ENCODE data around the gene MAD1L1. TPM values are rescaled to one million over a fixed set of nuclear protein-coding genes. Genes with fewer than 3 reads are reported as not detected.
"Not testable (repeated sequence)": the region's sequence is repeated elsewhere in the genome, so short reads cannot be mapped to it uniquely, and the experiment has no call there.

MAD1L1 gene
- total and polyA plus RNA-seq, 4 donors: 43.0 to 54.9 (median 49.9) TPM

DNA sequence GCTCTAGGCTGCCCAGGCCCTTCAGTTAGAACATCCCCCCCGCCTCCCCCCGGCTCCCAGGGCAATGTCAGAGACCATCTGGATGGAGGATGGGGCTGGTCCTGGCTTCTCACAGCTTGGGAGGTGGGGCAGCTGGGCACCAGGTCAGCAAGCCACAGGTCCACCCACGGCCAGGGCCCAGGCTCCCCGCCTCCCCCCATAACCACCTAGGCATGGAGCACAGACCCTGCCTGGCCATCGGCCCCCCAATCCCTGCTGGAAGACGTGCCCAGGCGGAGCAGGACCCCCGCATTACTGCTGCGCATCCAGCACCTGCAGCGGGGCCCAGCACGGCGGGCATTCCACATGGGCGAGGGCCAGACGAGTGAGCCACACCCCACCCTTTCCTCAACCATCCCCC is 393.0 kb downstream of the MAD1L1 start:
- ATAC-seq (ENCODE audit: insufficient read depth, low FRiP score): no peak
- Histone ChIP-seq H3K9ac (ENCODE audit: insufficient read depth in 1 of 2, low read length in 2 of 2) (no peak overlapping the region), H3K4me3 (no peak overlapping the region), H3K4me1 (ENCODE audit: control insufficient read depth in 5 of 5, insufficient read depth in 5 of 5, low read length in 5 of 5) (peaks cover 0 to 17% (median 0%) of the 10 kb centered on the region in 5 donors), H3K27ac (ENCODE audit: low read depth in 1 of 2, low read length in 1 of 2) (no peak overlapping the region), H3K9me3 (ENCODE audit: control insufficient read depth in 4 of 4, insufficient read depth in 3 of 4, low read length in 3 of 4) (peaks cover 0 to 3% (median 0%) of the 10 kb centered on the region in 4 donors), H3K27me3 (ENCODE audit: control insufficient read depth in 3 of 3, insufficient read depth in 3 of 3, low read length in 2 of 3) (no peaks in the 10 kb centered on the region), H3K36me3 (ENCODE audit: control insufficient read depth in 4 of 4, insufficient read depth in 4 of 4, low read length in 4 of 4) (peaks cover 0 to 13% (median 0%) of the 10 kb centered on the region in 4 donors)
- DNase-seq: peak in 1 of 3 donors; percentile 9
- 90 to 91% methylated on average over 14 of the region's 14 CpGs for whole genome bisulfite sequencing, 2 donors
- TF ChIP-seq, protein P1, sequence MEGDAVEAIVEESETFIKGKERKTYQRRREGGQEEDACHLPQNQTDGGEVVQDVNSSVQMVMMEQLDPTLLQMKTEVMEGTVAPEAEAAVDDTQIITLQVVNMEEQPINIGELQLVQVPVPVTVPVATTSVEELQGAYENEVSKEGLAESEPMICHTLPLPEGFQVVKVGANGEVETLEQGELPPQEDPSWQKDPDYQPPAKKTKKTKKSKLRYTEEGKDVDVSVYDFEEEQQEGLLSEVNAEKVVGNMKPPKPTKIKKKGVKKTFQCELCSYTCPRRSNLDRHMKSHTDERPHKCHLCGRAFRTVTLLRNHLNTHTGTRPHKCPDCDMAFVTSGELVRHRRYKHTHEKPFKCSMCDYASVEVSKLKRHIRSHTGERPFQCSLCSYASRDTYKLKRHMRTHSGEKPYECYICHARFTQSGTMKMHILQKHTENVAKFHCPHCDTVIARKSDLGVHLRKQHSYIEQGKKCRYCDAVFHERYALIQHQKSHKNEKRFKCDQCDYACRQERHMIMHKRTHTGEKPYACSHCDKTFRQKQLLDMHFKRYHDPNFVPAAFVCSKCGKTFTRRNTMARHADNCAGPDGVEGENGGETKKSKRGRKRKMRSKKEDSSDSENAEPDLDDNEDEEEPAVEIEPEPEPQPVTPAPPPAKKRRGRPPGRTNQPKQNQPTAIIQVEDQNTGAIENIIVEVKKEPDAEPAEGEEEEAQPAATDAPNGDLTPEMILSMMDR (IDR thresholded peaks at IDR 0.05; ENCODE audit: control extremely low read depth, extremely low read depth): no peak

DNA sequence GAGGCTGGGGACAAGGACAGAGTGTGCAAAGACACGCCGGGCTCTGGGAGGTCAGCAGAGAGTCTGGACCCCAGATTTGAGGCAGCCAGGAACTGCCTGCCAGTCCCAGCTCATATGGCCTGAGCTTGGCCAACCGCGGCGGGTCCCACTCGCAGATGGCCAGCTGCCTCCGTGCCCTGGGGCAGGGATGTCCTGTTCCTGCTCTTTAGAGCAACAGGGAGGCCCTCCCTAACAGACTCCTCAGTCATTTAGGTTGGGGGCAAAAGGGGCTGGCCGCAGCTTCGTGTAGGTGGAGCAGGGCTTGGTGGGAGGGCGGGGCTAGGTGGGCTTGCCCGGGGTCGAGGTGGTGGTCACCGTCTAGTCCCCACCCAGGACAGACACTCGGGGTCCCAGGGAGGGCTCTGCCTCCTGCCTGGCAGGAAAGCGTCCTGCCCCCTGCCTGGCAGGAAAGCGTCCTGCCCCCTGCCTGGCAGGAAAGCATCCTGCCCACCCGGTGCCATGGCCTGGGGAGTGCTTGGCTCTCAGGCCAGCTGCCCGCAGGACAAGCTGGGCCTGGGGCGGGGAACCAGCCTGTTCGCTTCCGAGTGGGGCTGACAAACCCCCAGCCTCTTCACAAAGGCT is 393.7 kb downstream of the MAD1L1 start:
- H3K27me3 ChIP-seq (ENCODE audit: control insufficient read depth in 3 of 3, insufficient read depth in 3 of 3, low read length in 2 of 3); H3K4me3 ChIP-seq; H3K27ac ChIP-seq (ENCODE audit: low read depth in 1 of 2, low read length in 1 of 2); H3K9ac ChIP-seq (ENCODE audit: insufficient read depth in 1 of 2, low read length in 2 of 2); H3K9me3 ChIP-seq (ENCODE audit: control insufficient read depth in 4 of 4, insufficient read depth in 3 of 4, low read length in 3 of 4); ATAC-seq (ENCODE audit: insufficient read depth, low FRiP score): not testable (repeated sequence)
- DNase-seq: peak in 1 of 3 donors; percentile 9
- Histone ChIP-seq H3K36me3 (ENCODE audit: control insufficient read depth in 4 of 4, insufficient read depth in 4 of 4, low read length in 4 of 4) (peaks cover 0 to 10% (median 0%) of the 10 kb centered on the region in 4 donors), H3K4me1 (ENCODE audit: control insufficient read depth in 5 of 5, insufficient read depth in 5 of 5, low read length in 5 of 5) (peaks cover 0 to 17% (median 0%) of the 10 kb centered on the region in 5 donors)
- WGBS, 2 donors: 92 to 93% methylated on average over 17 to 21 of the region's 21 CpGs

DNA sequence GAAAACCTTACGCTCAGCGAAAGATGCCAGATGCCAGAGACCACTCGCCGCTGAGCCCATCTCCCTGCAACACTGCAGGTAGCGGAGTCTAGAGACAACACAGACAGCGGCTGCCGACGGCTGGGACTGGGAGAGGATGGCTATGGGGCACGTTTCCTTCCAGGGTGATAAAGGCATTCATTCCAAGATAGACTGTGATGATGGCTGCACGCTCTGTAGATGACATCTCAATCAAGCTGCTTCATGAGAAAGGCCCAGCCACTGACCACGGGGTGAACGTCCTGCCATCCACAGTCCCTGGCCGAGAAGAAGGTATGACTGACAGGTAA is 394.2 kb downstream of the MAD1L1 start:
- DNase-seq: peak in 1 of 3 donors; percentile 9

DNA sequence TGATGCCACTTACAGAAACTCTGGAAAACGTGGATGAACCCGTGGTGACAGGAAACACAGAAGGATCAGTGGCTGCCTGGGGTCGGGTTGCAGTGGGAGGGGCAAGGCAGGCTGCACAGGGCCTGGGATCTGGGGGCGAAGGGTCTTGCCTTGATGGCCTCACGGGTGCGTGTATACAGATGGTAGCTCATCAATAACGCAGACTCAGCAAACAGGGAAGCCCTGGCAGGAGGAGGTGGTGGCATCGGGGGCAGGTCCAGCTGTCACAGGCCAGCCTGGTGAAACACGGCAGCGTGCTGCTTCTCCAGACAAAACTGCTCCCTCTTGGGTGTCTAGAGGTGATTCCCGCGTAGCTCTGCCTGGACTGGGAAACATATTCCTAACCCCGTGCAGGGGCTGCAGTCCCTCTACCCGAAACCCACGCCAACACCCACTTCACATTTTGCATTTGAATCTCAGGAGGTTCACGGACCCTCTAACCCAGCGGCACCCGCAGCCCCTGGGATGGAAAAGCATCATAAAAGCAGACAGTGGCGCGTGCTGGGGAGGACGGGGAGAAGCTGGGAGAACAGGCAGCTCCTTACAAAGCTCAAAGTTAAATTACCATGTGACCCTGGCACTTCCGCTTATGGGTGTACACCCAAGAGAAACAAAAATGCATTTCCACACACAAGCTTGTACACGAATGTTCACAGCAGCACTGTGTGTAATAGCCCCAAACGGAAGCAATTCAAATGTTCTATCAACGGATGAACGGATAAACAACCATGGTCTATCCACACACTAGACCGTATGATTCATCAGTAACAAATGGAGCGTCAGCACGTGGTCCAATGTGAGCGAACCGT is 394.8 kb downstream of the MAD1L1 start:
- H3K4me3 ChIP-seq; H3K4me1 ChIP-seq (ENCODE audit: control insufficient read depth in 5 of 5, insufficient read depth in 5 of 5, low read length in 5 of 5); H3K27me3 ChIP-seq (ENCODE audit: control insufficient read depth in 3 of 3, insufficient read depth in 3 of 3, low read length in 2 of 3); H3K9ac ChIP-seq (ENCODE audit: insufficient read depth in 1 of 2, low read length in 2 of 2); H3K9me3 ChIP-seq (ENCODE audit: control insufficient read depth in 4 of 4, insufficient read depth in 3 of 4, low read length in 3 of 4); H3K36me3 ChIP-seq (ENCODE audit: control insufficient read depth in 4 of 4, insufficient read depth in 4 of 4, low read length in 4 of 4); ATAC-seq (ENCODE audit: insufficient read depth, low FRiP score); H3K27ac ChIP-seq (ENCODE audit: low read depth in 1 of 2, low read length in 1 of 2): not testable (repeated sequence)
- WGBS, 2 donors: 89 to 90% methylated on average over 31 of the region's 31 CpGs
- peak in 1 of 3 donors; percentile 10 for DNase-seq

More for the DNA sequence above, 394.2 kb downstream of the MAD1L1 start:
- H3K9me3 ChIP-seq (ENCODE audit: control insufficient read depth in 4 of 4, insufficient read depth in 3 of 4, low read length in 3 of 4); H3K9ac ChIP-seq (ENCODE audit: insufficient read depth in 1 of 2, low read length in 2 of 2); H3K27ac ChIP-seq (ENCODE audit: low read depth in 1 of 2, low read length in 1 of 2); H3K27me3 ChIP-seq (ENCODE audit: control insufficient read depth in 3 of 3, insufficient read depth in 3 of 3, low read length in 2 of 3); ATAC-seq (ENCODE audit: insufficient read depth, low FRiP score); H3K4me3 ChIP-seq: not testable (repeated sequence)
- peaks cover 0 to 12% (median 0%) of the 10 kb centered on the region in 5 donors for H3K4me1 ChIP-seq (ENCODE audit: control insufficient read depth in 5 of 5, insufficient read depth in 5 of 5, low read length in 5 of 5)
- WGBS, 2 donors: 92 to 93% methylated on average over 12 to 13 of the region's 13 CpGs
- peaks cover 0 to 10% (median 0%) of the 10 kb centered on the region in 4 donors for H3K36me3 ChIP-seq (ENCODE audit: control insufficient read depth in 4 of 4, insufficient read depth in 4 of 4, low read length in 4 of 4)

DNA sequence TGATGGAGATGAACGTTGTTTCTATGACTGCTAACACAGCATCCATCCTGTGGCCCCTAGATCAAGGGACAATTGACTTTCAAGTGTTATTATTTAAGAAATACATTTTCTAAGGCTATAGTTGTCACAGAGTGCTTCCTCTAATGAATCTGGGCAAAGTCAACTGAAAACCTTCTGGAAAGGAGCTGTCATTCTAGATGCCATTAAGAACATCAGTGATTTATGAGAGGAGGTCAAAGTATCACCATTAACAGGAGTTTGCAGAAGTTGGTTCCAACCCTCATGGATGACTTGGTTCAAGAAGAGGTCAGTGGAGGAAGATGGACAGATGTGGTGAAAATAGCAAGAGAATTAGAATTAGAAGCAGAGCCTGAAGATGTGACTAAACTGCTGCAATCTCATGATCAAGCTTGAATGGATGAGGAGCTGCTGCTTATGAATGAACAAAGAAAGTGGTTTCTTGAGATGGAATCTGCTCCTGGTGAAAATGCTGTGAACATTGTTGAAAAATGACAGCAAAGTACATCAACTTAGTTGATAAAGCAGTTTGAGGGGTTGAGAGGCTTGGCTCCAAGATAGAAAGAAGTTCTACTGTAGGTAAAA is 400.7 kb downstream of the MAD1L1 start:
- not testable (repeated sequence) for H3K9ac ChIP-seq (ENCODE audit: insufficient read depth in 1 of 2, low read length in 2 of 2); ATAC-seq (ENCODE audit: insufficient read depth, low FRiP score); DNase-seq; H3K27me3 ChIP-seq (ENCODE audit: control insufficient read depth in 3 of 3, insufficient read depth in 3 of 3, low read length in 2 of 3); H3K4me3 ChIP-seq; H3K4me1 ChIP-seq (ENCODE audit: control insufficient read depth in 5 of 5, insufficient read depth in 5 of 5, low read length in 5 of 5); H3K27ac ChIP-seq (ENCODE audit: low read depth in 1 of 2, low read length in 1 of 2); H3K36me3 ChIP-seq (ENCODE audit: control insufficient read depth in 4 of 4, insufficient read depth in 4 of 4, low read length in 4 of 4); H3K9me3 ChIP-seq (ENCODE audit: control insufficient read depth in 4 of 4, insufficient read depth in 3 of 4, low read length in 3 of 4)
- whole genome bisulfite sequencing, 2 donors: 85 to 97% methylated on average over 1 of the region's 1 CpG

DNA sequence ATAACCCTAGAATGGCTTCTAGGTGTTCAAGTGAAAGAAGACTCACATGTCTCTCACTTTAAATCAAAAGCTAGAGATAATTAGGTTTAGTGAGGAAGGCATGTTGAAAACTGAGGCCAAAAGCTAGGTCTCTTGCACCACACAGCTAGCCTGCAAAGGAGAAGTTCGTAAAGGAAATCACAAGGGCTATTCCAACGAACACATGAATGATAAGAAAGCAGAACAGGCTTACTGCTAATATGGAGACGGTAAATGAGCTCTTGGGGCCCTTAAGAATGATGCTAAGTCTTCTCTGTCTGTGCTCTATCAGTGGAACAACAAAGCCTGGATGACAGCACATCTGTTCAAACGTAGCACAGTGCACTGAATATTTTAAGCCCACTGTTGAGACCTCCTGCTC is 401.3 kb downstream of the MAD1L1 start:
- H3K36me3 ChIP-seq (ENCODE audit: control insufficient read depth in 4 of 4, insufficient read depth in 4 of 4, low read length in 4 of 4); H3K4me3 ChIP-seq; ATAC-seq (ENCODE audit: insufficient read depth, low FRiP score); H3K27ac ChIP-seq (ENCODE audit: low read depth in 1 of 2, low read length in 1 of 2); H3K4me1 ChIP-seq (ENCODE audit: control insufficient read depth in 5 of 5, insufficient read depth in 5 of 5, low read length in 5 of 5); DNase-seq; H3K27me3 ChIP-seq (ENCODE audit: control insufficient read depth in 3 of 3, insufficient read depth in 3 of 3, low read length in 2 of 3); H3K9me3 ChIP-seq (ENCODE audit: control insufficient read depth in 4 of 4, insufficient read depth in 3 of 4, low read length in 3 of 4); H3K9ac ChIP-seq (ENCODE audit: insufficient read depth in 1 of 2, low read length in 2 of 2): not testable (repeated sequence)
- WGBS, 2 donors: 58 to 80% methylated on average over 4 of the region's 4 CpGs

DNA sequence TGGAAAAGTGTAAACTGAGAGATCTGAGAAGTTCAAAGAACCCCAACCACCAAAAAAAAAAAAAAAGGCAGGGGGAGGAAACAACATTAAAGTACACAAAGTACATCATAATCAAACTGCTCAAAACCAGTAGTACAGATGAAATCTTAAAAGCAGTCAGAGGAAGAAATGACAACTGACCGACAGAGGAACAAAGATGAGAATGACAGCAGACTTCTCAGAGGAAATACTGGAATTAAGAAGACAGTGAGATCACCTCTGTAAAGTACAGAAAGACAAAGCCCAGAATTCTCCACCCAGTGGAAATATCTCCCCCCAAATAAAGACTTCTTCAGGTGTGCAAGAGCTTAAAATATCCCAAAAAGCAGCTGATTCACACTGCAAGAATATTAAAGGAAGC is 403.1 kb downstream of the MAD1L1 start:
- not testable (repeated sequence) for H3K9me3 ChIP-seq (ENCODE audit: control insufficient read depth in 4 of 4, insufficient read depth in 3 of 4, low read length in 3 of 4); H3K27me3 ChIP-seq (ENCODE audit: control insufficient read depth in 3 of 3, insufficient read depth in 3 of 3, low read length in 2 of 3)
- WGBS, 2 donors: 90 to 97% methylated on average over 1 of the region's 1 CpG

More for the DNA sequence above, 403.1 kb downstream of the MAD1L1 start:
- H3K36me3 ChIP-seq (ENCODE audit: control insufficient read depth in 4 of 4, insufficient read depth in 4 of 4, low read length in 4 of 4); H3K27ac ChIP-seq (ENCODE audit: low read depth in 1 of 2, low read length in 1 of 2); ATAC-seq (ENCODE audit: insufficient read depth, low FRiP score); H3K4me3 ChIP-seq; H3K4me1 ChIP-seq (ENCODE audit: control insufficient read depth in 5 of 5, insufficient read depth in 5 of 5, low read length in 5 of 5); DNase-seq; H3K9ac ChIP-seq (ENCODE audit: insufficient read depth in 1 of 2, low read length in 2 of 2): not testable (repeated sequence)
